HAP-1 (cell line): ENCODE results near the gene EDNRA.
"Not testable (repeated sequence)": the region's sequence is repeated elsewhere in the genome, so short reads cannot be mapped to it uniquely, and the experiment has no call there.

Experiments
- DNase-seq, 2 experiments: peaks; one replicate each; pipeline ENCODE4 v3.0.0-alpha.2; 2016 to 2020; ENCODE audit warnings: low spot score in 2 of 2
- H3K27me3 ChIP-seq: fragments of 250-450 bp; sonication (Bioruptor Pico); 2 replicates; pipeline ENCODE4 v1.5.1; 2020; ENCODE audit warnings: low read depth, mild to moderate bottlenecking, moderate library complexity
- H3K36me3 ChIP-seq: fragments of 250-450 bp; sonication (Bioruptor Pico); replicated peaks from 2 replicates; pipeline ENCODE4 v1.5.1; 2020; ENCODE audit warnings: mild to moderate bottlenecking
- H3K4me1 ChIP-seq: fragments of 250-450 bp; sonication (Bioruptor Pico); 2 replicates; pipeline ENCODE4 v1.5.1; 2020; ENCODE audit warnings: mild to moderate bottlenecking
- H3K4me3 ChIP-seq: fragments of 250-450 bp; sonication (Bioruptor Pico); 2 replicates; pipeline ENCODE4 v1.5.1; 2020; ENCODE audit warnings: mild to moderate bottlenecking, moderate library complexity
- H3K9me3 ChIP-seq: fragments of 250-450 bp; sonication (Bioruptor Pico); 2 replicates; pipeline ENCODE4 v1.5.1; 2020; ENCODE audit warnings: mild to moderate bottlenecking, moderate library complexity
- in situ Hi-C: fragments of 300-500 bp; cut with MboI; formaldehyde crosslinking; loops from 3 replicates; pipeline ENCODE4 v1.14.3; 2020; ENCODE audit warnings: low sequenced_read_pairs, inconsistent platforms, mixed read lengths

The EDNRA gene

GRCh38 chr4:147480891-147481576 is at the start of gene EDNRA:
EDNRA (plus strand) TSS chr4:147481097; CDS start chr4:147485682, 4,585 bp downstream.
- Histone ChIP-seq H3K9me3 (no peaks in the 10 kb centered on the region), H3K27me3 (peaks cover 20% of the 10 kb centered on the region), H3K4me3 (peak within 1 kb of the TSS; percentile 15), H3K4me1 (no peaks in the 10 kb centered on the region), H3K36me3 (no peaks in the 10 kb centered on the region)
- peak in 1 of 2 experiments; percentile 29 for DNase-seq
- in situ Hi-C loops = no loop called here

DNA sequence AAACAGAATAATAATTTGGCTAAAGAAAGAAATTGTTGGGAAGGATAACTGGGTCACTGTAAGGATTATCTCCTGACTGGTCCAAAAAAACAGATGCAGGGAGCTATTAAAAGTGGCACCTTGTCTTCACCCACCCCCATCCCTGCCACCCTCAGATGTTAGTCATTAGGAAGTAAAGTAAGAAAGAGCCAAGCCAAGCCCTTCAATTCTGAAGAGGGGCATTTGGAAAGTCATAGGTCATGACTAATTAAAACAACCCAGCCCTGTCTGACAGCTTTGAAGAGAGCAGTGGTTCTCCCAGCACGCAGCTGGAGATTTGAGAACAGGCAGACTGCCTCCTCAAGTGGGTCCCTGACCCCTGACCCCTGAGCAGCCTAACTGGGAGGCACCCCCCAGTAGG is 46.5 kb upstream of the EDNRA start:
- H3K4me3 ChIP-seq, H3K36me3 ChIP-seq, in situ Hi-C loops, H3K4me1 ChIP-seq, H3K9me3 ChIP-seq, H3K27me3 ChIP-seq, DNase-seq: not testable (repeated sequence)

DNA sequence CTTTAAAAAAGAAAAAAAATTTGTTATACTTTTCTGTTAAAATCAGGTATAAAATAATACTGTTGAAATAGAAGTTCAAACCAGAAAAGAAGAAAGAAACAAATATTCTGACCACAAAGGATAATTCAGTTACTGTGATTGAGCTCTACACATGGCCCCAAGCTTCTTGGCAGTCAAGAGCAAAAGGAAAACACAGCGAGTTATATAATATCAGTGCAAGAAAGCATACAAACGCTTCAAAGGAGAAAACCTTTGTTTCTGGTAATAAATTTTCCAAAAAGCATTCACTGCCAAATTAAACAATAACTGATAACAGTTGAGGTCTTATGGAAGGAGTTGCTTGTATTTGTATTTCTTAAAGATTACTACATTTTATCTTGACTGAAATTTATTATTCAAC is 40.5 kb upstream of the EDNRA start:
- in situ Hi-C loops = no loop called here
- Histone ChIP-seq H3K9me3 (no peaks in the 10 kb centered on the region), H3K4me3 (no peak overlapping the region), H3K36me3 (no peaks in the 10 kb centered on the region), H3K4me1 (no peaks in the 10 kb centered on the region), H3K27me3 (no peaks in the 10 kb centered on the region; the same call in 1 of the 2 replicates)
- DNase-seq = no peak

GRCh38 chr4:147447786-147448185 is 33.1 kb upstream of the EDNRA start:
- peak in 1 of 2 experiments; percentile 39 for DNase-seq
- in situ Hi-C loops = no loop called here
- Histone ChIP-seq H3K4me3 (no peak overlapping the region), H3K27me3 (no peaks in the 10 kb centered on the region; the same call in 1 of the 2 replicates), H3K9me3 (no peaks in the 10 kb centered on the region), H3K36me3 (no peaks in the 10 kb centered on the region), H3K4me1 (no peaks in the 10 kb centered on the region)

DNA sequence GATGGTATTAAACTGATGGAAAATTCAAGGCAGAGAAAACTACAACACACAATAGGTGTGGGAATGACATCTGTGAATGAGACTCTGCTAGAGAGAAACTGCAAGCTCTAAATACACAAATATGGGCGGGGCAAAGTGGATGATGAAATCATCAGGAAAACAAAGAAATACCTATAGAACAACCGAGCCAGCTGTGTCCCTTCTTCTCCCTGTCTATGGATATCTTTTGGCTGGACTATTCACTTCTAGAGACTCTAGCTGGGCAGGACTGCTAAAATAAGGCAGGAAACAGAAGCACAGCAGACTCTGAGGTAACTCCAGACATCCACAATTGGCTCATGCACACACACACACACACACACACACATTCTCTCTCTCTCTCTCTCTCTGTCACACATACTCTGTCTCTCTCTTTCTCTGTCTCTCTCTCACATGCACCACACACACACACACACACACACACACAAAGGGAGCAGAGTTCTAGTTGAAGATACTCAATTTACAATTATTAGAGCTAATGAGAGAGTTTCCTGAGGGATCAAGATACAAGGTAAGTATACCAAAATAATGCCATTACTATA is 27.2 kb upstream of the EDNRA start:
- H3K4me1 ChIP-seq = no peaks in the 10 kb centered on the region
- peak in 1 of 2 experiments; percentile 15 for DNase-seq
- H3K27me3 ChIP-seq = no peaks in the 10 kb centered on the region
- H3K4me3 ChIP-seq = no peak overlapping the region
- H3K36me3 ChIP-seq = no peaks in the 10 kb centered on the region
- in situ Hi-C loops = no loop called here
- H3K9me3 ChIP-seq = no peaks in the 10 kb centered on the region

- in situ Hi-C loops = no loop called here
- H3K27me3 ChIP-seq = no peaks in the 10 kb centered on the region
- no peak overlapping the region for H3K4me3 ChIP-seq
- H3K36me3 ChIP-seq = no peaks in the 10 kb centered on the region
- no peaks in the 10 kb centered on the region for H3K9me3 ChIP-seq
- no peak for DNase-seq
- H3K4me1 ChIP-seq = no peaks in the 10 kb centered on the region
These were observed 24.2 kb upstream of the EDNRA start for GRCh38 chr4:147456706-147457105.

DNA sequence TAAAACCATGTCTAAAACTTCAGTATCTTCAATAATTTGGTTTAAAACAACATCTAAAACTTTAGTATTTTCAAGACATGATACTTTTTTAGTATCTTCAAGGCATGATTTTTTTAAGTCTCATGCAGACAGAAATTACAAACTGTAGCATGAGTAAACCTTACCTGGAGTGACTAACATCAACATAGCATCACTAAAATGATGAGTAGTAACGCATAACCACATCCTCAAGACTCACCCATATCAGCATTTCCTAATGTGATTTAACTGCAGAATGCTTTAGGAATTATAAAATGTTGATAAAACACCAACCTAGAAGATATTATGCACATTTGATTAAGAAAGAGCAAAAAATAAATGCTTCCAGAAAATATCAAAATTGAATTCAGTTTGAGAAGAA is 19.7 kb upstream of the EDNRA start:
- Histone ChIP-seq H3K4me3 (no peak overlapping the region), H3K4me1 (no peaks in the 10 kb centered on the region), H3K27me3 (no peaks in the 10 kb centered on the region), H3K9me3 (no peaks in the 10 kb centered on the region), H3K36me3 (no peaks in the 10 kb centered on the region)
- no peak for DNase-seq
- in situ Hi-C loops = no loop called here

GRCh38 chr4:147463065-147463464 is 17.8 kb upstream of the EDNRA start:
- in situ Hi-C loops = no loop called here
- no peak for DNase-seq
- Histone ChIP-seq H3K36me3 (no peaks in the 10 kb centered on the region), H3K4me1 (no peaks in the 10 kb centered on the region), H3K27me3 (no peaks in the 10 kb centered on the region), H3K9me3 (no peaks in the 10 kb centered on the region), H3K4me3 (no peak overlapping the region)

DNA sequence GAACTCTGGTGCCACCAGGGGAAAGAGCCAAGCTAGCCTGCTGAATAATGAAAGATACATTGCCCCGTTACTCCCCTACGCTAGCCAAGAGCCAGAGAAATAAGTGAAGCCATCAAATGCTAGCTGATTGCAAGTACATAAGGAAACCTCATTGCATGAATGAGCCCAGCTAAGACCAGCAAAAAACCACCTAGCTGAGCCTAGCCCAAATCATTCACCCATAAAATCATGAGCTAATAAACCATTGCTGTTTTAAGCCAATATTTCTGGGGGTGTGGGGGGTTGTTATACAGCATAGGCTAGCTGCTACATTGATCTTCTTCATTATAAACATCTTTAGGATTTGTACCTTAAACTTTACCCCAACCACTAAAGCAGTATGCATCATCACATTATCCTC is 15.4 kb upstream of the EDNRA start:
- H3K36me3 ChIP-seq = no peaks in the 10 kb centered on the region
- in situ Hi-C loops = no loop called here
- no peaks in the 10 kb centered on the region for H3K9me3 ChIP-seq
- no peaks in the 10 kb centered on the region for H3K27me3 ChIP-seq
- H3K4me3 ChIP-seq = no peak overlapping the region
- H3K4me1 ChIP-seq = no peaks in the 10 kb centered on the region
- DNase-seq = no peak

- Histone ChIP-seq H3K4me1 (no peaks in the 10 kb centered on the region), H3K36me3 (no peaks in the 10 kb centered on the region), H3K27me3 (peaks cover 20% of the 10 kb centered on the region), H3K9me3 (no peaks in the 10 kb centered on the region), H3K4me3 (no peak overlapping the region)
- in situ Hi-C loops = no loop called here
- DNase-seq = no peak
These were observed 3.5 kb upstream of the EDNRA start for GRCh38 chr4:147477439-147477838.

GRCh38 chr4:147479376-147479775 is 1.5 kb upstream of the EDNRA start:
- in situ Hi-C loops = no loop called here
- H3K9me3 ChIP-seq = no peaks in the 10 kb centered on the region
- H3K4me1 ChIP-seq = no peaks in the 10 kb centered on the region
- H3K27me3 ChIP-seq = peaks cover 20% of the 10 kb centered on the region
- no peak for DNase-seq
- no peak overlapping the region for H3K4me3 ChIP-seq
- no peaks in the 10 kb centered on the region for H3K36me3 ChIP-seq

DNA sequence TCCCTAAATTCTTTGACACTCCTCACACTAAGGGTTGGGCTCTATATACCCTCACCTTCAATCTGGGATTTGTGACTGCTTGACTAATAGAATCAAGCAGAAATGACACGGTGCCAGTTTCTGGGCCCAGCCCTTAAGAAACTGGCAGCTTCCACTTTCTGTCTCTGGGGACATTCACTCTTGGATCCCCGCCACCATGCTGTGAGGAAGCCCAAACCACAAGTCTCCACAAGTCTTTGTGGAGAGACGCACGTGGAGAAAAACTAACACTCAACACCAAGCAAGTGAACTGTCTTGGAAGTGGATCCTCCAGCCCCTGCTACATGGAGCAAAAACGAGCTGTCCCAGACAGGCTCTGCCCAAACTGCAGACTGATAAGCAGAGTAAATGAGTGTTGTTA is 1.1 kb upstream of the EDNRA start:
- no peaks in the 10 kb centered on the region for H3K4me1 ChIP-seq
- no peak for DNase-seq
- H3K36me3 ChIP-seq = no peaks in the 10 kb centered on the region
- in situ Hi-C loops = no loop called here
- peaks cover 20% of the 10 kb centered on the region for H3K27me3 ChIP-seq
- H3K9me3 ChIP-seq = no peaks in the 10 kb centered on the region
- H3K4me3 ChIP-seq = no peak overlapping the region

DNA sequence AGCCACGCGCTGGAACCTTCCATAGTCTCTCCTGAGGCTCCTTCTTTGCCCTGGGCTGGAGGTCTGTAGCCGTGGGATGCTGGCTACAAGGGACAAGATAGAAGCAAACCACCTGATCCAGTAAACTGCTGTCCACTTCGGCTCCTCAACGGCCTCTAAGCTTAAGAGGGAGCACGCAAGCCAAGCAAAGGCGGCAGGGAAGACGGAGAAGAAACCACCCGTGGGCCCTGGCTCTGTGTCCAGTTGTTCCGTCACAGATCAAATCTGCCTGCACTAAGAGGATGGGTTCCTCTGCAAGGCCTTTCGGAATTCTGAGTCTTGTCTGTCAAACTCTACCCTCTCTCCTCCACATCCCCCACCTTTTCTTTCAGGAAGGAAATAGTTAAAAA is 401 bp upstream of the EDNRA start:
- in situ Hi-C loops = no loop called here
- H3K4me1 ChIP-seq = no peaks in the 10 kb centered on the region
- H3K27me3 ChIP-seq = peaks cover 20% of the 10 kb centered on the region
- no peak for DNase-seq
- H3K4me3 ChIP-seq = no peak overlapping the region
- H3K9me3 ChIP-seq = no peaks in the 10 kb centered on the region
- H3K36me3 ChIP-seq = no peaks in the 10 kb centered on the region

- peaks cover 20% of the 10 kb centered on the region for H3K27me3 ChIP-seq
- DNase-seq = no peak
- H3K4me3 ChIP-seq = peak overlapping the region; percentile 15
- in situ Hi-C loops = no loop called here
- H3K9me3 ChIP-seq = no peaks in the 10 kb centered on the region
- no peaks in the 10 kb centered on the region for H3K4me1 ChIP-seq
- H3K36me3 ChIP-seq = no peaks in the 10 kb centered on the region
These were observed 746 bp downstream of the EDNRA start for GRCh38 chr4:147481577-147482109.
